Activated B cell treated with CpG ODN at 0.5 μM for 24 hours (primary cell): ENCODE results near the gene PGM1. TPM values are rescaled to one million over a fixed set of nuclear protein-coding genes. Genes with fewer than 3 reads are reported as not detected.

ENCODE experiments used
- ATAC-seq: fragments of 200-7000 bp; cut with Tn5 transposase; one replicate; pipeline ENCODE4 v1.10.0; 2021; ENCODE audit warnings: low read depth, mild to moderate bottlenecking, moderate library complexity
- CTCF ChIA-PET: fragments of 350-600 bp; sonication (Branson Sonifier 250); formaldehyde crosslinking; loops from one replicate; lab custom pipeline; 2021; ENCODE audit warnings: antibody characterized with exemption; lab: Charles Lee
- POLR2A ChIA-PET: fragments of 350-600 bp; sonication (Branson Sonifier 250); formaldehyde crosslinking; loops from one replicate; lab custom pipeline; 2021; ENCODE audit warnings: antibody characterized with exemption; lab: Charles Lee
- DNase-seq: peaks from one replicate; pipeline ENCODE4 v3.0.0; 2022
- H3K27ac Mint-ChIP-seq: one replicate; pipeline ENCODE4 v1.8.0; 2020; ENCODE audit warnings: mixed read lengths
- H3K27me3 Mint-ChIP-seq: one replicate; pipeline ENCODE4 v1.8.0; 2021; ENCODE audit warnings: mixed read lengths
- H3K36me3 Mint-ChIP-seq: one replicate; pipeline ENCODE4 v1.8.0; 2021; ENCODE audit warnings: low read depth, mixed read lengths
- H3K4me1 Mint-ChIP-seq: one replicate; pipeline ENCODE4 v1.8.0; 2021; ENCODE audit warnings: mixed read lengths
- H3K4me3 Mint-ChIP-seq: one replicate; pipeline ENCODE4 v1.8.0; 2020; ENCODE audit warnings: mild to moderate bottlenecking, mixed read lengths
- H3K9me3 Mint-ChIP-seq: one replicate; pipeline ENCODE4 v1.8.0; 2020; ENCODE audit warnings: mixed read lengths
- CTCF ChIP-seq: fragments of 200-600 bp; IDR thresholded peaks from one replicate; pipeline ENCODE4 v1.8.0; 2022; ENCODE audit warnings: antibody characterized with exemption, mild to moderate bottlenecking
- intact Hi-C: fragments of 100-400 bp; cut with micrococcal nuclease; formaldehyde crosslinking; loops from one replicate; pipeline ENCODE4 v1.15.1; 2024
- total RNA-seq: library from RNA; stranded (reverse); gene quantifications from 2 replicates; pipeline ENCODE4 v1.2.3, GENCODE V29; 2022

PGM1 gene
- total RNA-seq, 1 donor from 2014 or later = 20.8 TPM

GRCh38 chr1:63555480-63555879 is 37.7 kb upstream of the PGM1 start:
- TF ChIP-seq CTCF = no peak
- Mint-ChIP-seq H3K36me3 (peaks cover 10% of the 10 kb centered on the region), H3K9me3 (no peaks in the 10 kb centered on the region), H3K4me3 (no peak overlapping the region), H3K4me1 (no peaks in the 10 kb centered on the region), H3K27me3 (no peaks in the 10 kb centered on the region), H3K27ac (no peak overlapping the region)
- CTCF ChIA-PET = no interaction called here
- no peak for ATAC-seq
- intact Hi-C loops = no loop called here
- POLR2A ChIA-PET = no interaction called here
- no peak for DNase-seq

- H3K27me3 Mint-ChIP-seq = no peaks in the 10 kb centered on the region
- H3K9me3 Mint-ChIP-seq = no peaks in the 10 kb centered on the region
- H3K4me3 Mint-ChIP-seq = no peak overlapping the region
- DNase-seq (no peak), ATAC-seq (no peak)
- no peaks in the 10 kb centered on the region for H3K4me1 Mint-ChIP-seq
- POLR2A ChIA-PET = no interaction called here
- H3K27ac Mint-ChIP-seq = no peak overlapping the region
- intact Hi-C loops = no loop called here
- CTCF ChIA-PET = interaction anchor here (1.0 to 1.1 kb wide), 5 partner anchors 16 to 689 kb away, joined by 3 to 4 read pairs (median 3); no protein-coding TSS in a partner anchor
- H3K36me3 Mint-ChIP-seq = peaks cover 13% of the 10 kb centered on the region
- TF ChIP-seq CTCF = no peak
Observed at GRCh38 chr1:63557365-63557987, 35.7 kb upstream of the PGM1 start.

GRCh38 chr1:63559357-63559756 is 33.9 kb upstream of the PGM1 start:
- DNase-seq (no peak), ATAC-seq (no peak)
- H3K9me3 Mint-ChIP-seq = no peaks in the 10 kb centered on the region
- no peak overlapping the region for H3K4me3 Mint-ChIP-seq
- intact Hi-C loops = no loop called here
- ChIA-PET POLR2A (interaction anchor here (0.7 kb wide), 1 partner anchor 743 kb away, joined by 3 read pairs; no protein-coding TSS in a partner anchor), CTCF (no interaction called here)
- peaks cover 14% of the 10 kb centered on the region for H3K36me3 Mint-ChIP-seq
- TF ChIP-seq CTCF = no peak
- H3K27me3 Mint-ChIP-seq = no peaks in the 10 kb centered on the region
- H3K4me1 Mint-ChIP-seq = no peaks in the 10 kb centered on the region
- H3K27ac Mint-ChIP-seq = no peak overlapping the region

GRCh38 chr1:63563745-63564144 is 29.5 kb upstream of the PGM1 start:
- CTCF ChIA-PET = no interaction called here

GRCh38 chr1:63569068-63569467 is 24.1 kb upstream of the PGM1 start:
- POLR2A ChIA-PET = no interaction called here
- Mint-ChIP-seq H3K36me3 (peaks cover 2% of the 10 kb centered on the region), H3K27me3 (no peaks in the 10 kb centered on the region), H3K9me3 (no peaks in the 10 kb centered on the region), H3K27ac (no peak overlapping the region), H3K4me3 (no peak overlapping the region), H3K4me1 (no peaks in the 10 kb centered on the region)
- intact Hi-C loops = no loop called here
- CTCF ChIA-PET = no interaction called here
- TF ChIP-seq CTCF = no peak
- ATAC-seq = no peak
- no peak for DNase-seq

More at GRCh38 chr1:63563745-63564144, 29.5 kb upstream of the PGM1 start:
- H3K36me3 Mint-ChIP-seq = peaks cover 14% of the 10 kb centered on the region
- no peaks in the 10 kb centered on the region for H3K4me1 Mint-ChIP-seq
- no peaks in the 10 kb centered on the region for H3K27me3 Mint-ChIP-seq
- no peak overlapping the region for H3K27ac Mint-ChIP-seq
- DNase-seq = no peak
- no peaks in the 10 kb centered on the region for H3K9me3 Mint-ChIP-seq
- ATAC-seq = no peak
- TF ChIP-seq CTCF = no peak
- H3K4me3 Mint-ChIP-seq = no peak overlapping the region
- intact Hi-C loops = no loop called here
- POLR2A ChIA-PET = no interaction called here
